Keratinocyte (primary cell): ENCODE measurements around the gene RAP2A.

Experiments used
- EZH2 ChIP-seq: IDR thresholded peaks from one replicate; pipeline ENCODE4 v1.6.1; 2012; ENCODE audit warnings: inconsistent platforms, mild to moderate bottlenecking, low read length, moderate library complexity
- TF ChIP-seq, protein P1 (sequence below), 3 experiments: IDR thresholded peaks in 1 of 3; conservative IDR thresholded peaks in 1 of 3; optimal IDR thresholded peaks in 1 of 3; 2 replicates in 2 of 3; 3 replicates in 1 of 3; pipeline versions ENCODE3 to v1.5.1; 2011; ENCODE audit warnings: low read length in 3 of 3, mild to moderate bottlenecking in 3 of 3, moderate library complexity in 2 of 3, control low read depth in 1 of 3, inconsistent platforms in 1 of 3; ENCODE audit not compliant: insufficient read depth in 2 of 3; ENCODE audit errors: extremely low read depth in 1 of 3

DNA sequence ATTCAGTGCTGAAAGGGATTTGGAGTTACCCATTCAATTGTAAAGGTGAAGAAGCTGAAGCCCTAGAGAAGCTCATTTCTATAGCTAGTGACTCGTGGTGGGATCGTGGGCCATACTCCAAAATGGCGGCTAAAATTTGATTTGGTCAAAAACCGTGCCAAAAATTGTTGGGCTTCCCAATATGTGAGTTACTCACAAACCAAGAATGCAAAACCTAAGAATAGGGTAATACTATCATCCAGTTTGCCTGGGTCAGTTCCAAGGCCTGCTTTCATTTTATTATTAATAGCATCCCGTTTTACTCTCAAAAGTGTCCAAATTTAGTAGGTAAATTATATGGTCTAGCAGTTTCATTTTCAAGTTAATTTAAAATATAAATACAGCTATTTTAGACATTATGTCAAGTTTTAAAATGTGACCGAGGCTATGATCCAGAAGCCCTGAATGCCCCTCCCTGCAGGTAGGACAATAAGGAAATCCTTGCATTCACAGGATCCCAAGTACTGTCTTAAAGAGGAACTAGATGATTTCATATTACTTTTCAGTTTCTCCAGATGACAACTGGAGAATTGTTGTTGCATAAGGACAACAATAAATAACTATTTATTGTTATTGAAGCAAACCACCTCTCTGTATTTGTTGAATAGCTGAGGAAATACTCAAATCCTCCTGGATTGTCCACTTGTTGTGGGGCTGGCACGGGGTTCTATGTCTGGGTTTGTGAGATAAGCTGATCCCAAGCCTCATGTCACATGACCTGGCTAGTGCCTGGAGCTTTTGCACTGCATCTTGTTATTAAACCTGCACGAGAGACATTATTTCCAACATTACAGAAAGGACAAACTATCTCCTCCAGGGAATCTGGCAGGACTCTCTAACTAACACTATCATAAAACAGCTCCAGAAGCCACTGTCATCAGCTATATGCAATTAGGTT lies 11.6 kb upstream of the RAP2A start:
- TF ChIP-seq, protein P1, sequence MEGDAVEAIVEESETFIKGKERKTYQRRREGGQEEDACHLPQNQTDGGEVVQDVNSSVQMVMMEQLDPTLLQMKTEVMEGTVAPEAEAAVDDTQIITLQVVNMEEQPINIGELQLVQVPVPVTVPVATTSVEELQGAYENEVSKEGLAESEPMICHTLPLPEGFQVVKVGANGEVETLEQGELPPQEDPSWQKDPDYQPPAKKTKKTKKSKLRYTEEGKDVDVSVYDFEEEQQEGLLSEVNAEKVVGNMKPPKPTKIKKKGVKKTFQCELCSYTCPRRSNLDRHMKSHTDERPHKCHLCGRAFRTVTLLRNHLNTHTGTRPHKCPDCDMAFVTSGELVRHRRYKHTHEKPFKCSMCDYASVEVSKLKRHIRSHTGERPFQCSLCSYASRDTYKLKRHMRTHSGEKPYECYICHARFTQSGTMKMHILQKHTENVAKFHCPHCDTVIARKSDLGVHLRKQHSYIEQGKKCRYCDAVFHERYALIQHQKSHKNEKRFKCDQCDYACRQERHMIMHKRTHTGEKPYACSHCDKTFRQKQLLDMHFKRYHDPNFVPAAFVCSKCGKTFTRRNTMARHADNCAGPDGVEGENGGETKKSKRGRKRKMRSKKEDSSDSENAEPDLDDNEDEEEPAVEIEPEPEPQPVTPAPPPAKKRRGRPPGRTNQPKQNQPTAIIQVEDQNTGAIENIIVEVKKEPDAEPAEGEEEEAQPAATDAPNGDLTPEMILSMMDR (optimal IDR thresholded peaks at IDR 0.05 in 1 of 3, IDR thresholded peaks at IDR 0.05 in 1 of 3, conservative IDR thresholded peaks at IDR 0.05 in 1 of 3; ENCODE audit: extremely low read depth in 1 of 3, insufficient read depth in 2 of 3, low read length in 3 of 3): no peak
- TF ChIP-seq EZH2: no peak
